Measurements from ENCODE around the gene TECR. TPM values are rescaled to one million over a fixed set of nuclear protein-coding genes. Genes with fewer than 3 reads are reported as not detected.

The TECR gene
- total and polyA plus RNA-seq, 7 experiments from 2014 or later: 123 to 325 (median 207) TPM

GRCh38 chr19:14558370-14559066, 29.1 kb downstream of the TECR start:
- Mint-ChIP-seq H3K36me3 (peaks cover 0 to 4% (median 0%) of the 10 kb centered on the region in 5 donors), H3K4me1 (peaks cover 23 to 58% (median 33%) of the 10 kb centered on the region in 7 donors), H3K9me3 (no peaks in the 10 kb centered on the region), H3K27ac (no peak overlapping the region), H3K4me3 (peak overlapping the region in 2 of 10 donors; percentile 16 to 79), H3K27me3 (no peaks in the 10 kb centered on the region)
- Histone ChIP-seq H3K36me3 (ENCODE audit: control insufficient read depth in 2 of 3, insufficient read depth in 3 of 3, low read length in 3 of 3) (peaks cover 0 to 29% (median 3%) of the 10 kb centered on the region in 3 experiments), H3K9me3 (ENCODE audit: control insufficient read depth in 2 of 3, low read length in 3 of 3) (no peaks in the 10 kb centered on the region), H3K27ac (ENCODE audit: low read depth, low read length) (no peak overlapping the region), H3K4me1 (ENCODE audit: control insufficient read depth in 2 of 2, insufficient read depth in 2 of 2, low read length in 2 of 2) (peaks cover 8 to 37% of the 10 kb centered on the region in 2 donors), H3K4me3 (ENCODE audit: low read length) (no peak overlapping the region), H3K27me3 (ENCODE audit: control insufficient read depth in 2 of 2, insufficient read depth in 2 of 2, low read length in 2 of 2) (no peaks in the 10 kb centered on the region)
- DNase-seq (no peak), ATAC-seq (no peak)
- ChIA-PET POLR2A (interaction anchor here (1.2 to 3.4 kb wide), 3 partner anchors 37 to 52 kb away, joined by 3 to 30 read pairs (median 5); no protein-coding TSS in a partner anchor), CTCF (no interaction called here)
- intact Hi-C loops (cut with micrococcal nuclease): loop anchor here in 1 of 2 donors (10.0 kb wide), 1 partner anchor 424 kb away; the partner anchor contains the start of gene ASF1B

GRCh38 chr19:14559916-14560775, 30.8 kb downstream of the TECR start:
- peaks cover 0 to 8% (median 0%) of the 10 kb centered on the region in 5 donors for H3K36me3 Mint-ChIP-seq
- Histone ChIP-seq H3K9me3 (ENCODE audit: control insufficient read depth in 2 of 3, low read length in 3 of 3) (no peaks in the 10 kb centered on the region), H3K27ac (ENCODE audit: low read depth, low read length) (peak overlapping the region; percentile 12), H3K36me3 (ENCODE audit: control insufficient read depth in 2 of 3, insufficient read depth in 3 of 3, low read length in 3 of 3) (peaks cover 0 to 34% (median 3%) of the 10 kb centered on the region in 3 experiments), H3K4me1 (ENCODE audit: control insufficient read depth in 2 of 2, insufficient read depth in 2 of 2, low read length in 2 of 2) (peaks cover 8 to 29% of the 10 kb centered on the region in 2 donors), H3K27me3 (ENCODE audit: control insufficient read depth in 2 of 2, insufficient read depth in 2 of 2, low read length in 2 of 2) (no peaks in the 10 kb centered on the region), H3K4me3 (ENCODE audit: low read length) (no peak overlapping the region)
- H3K27ac Mint-ChIP-seq: peak overlapping the region in 4 of 9 donors; percentile 52 to 65 (median 60)
- peak overlapping the region in 1 of 10 donors; percentile 9 for H3K4me3 Mint-ChIP-seq
- CTCF ChIA-PET: interaction anchor here (0.6 kb wide), 2 partner anchors 805 to 1276 kb away, joined by 3 to 4 read pairs; no protein-coding TSS in a partner anchor
- H3K27me3 Mint-ChIP-seq: no peaks in the 10 kb centered on the region
- intact Hi-C loops (cut with micrococcal nuclease): loop anchor here in 1 of 2 donors (10.0 kb wide), 1 partner anchor 425 kb away; the partner anchor contains the start of gene ASF1B
- peaks cover 16 to 48% (median 26%) of the 10 kb centered on the region in 7 donors for H3K4me1 Mint-ChIP-seq
- DNase-seq (no peak), ATAC-seq (no peak)
- POLR2A ChIA-PET: interaction anchor here (0.6 to 1.2 kb wide), 2 partner anchors 44 to 200 kb away, joined by 3 to 4 read pairs; no protein-coding TSS in a partner anchor
- no peaks in the 10 kb centered on the region for H3K9me3 Mint-ChIP-seq

GRCh38 chr19:14560776-14561108, 31.3 kb downstream of the TECR start:
- ChIA-PET POLR2A (interaction anchor here (0.6 kb wide), 1 partner anchor 201 kb away, joined by 3 read pairs; no protein-coding TSS in a partner anchor), CTCF (no interaction called here)
- ATAC-seq (no peak), DNase-seq (no peak)
- Histone ChIP-seq H3K36me3 (ENCODE audit: control insufficient read depth in 2 of 3, insufficient read depth in 3 of 3, low read length in 3 of 3) (peaks cover 0 to 40% (median 6%) of the 10 kb centered on the region in 3 experiments), H3K27ac (ENCODE audit: low read depth, low read length) (peak overlapping the region; percentile 12), H3K4me1 (ENCODE audit: control insufficient read depth in 2 of 2, insufficient read depth in 2 of 2, low read length in 2 of 2) (peaks cover 8 to 26% of the 10 kb centered on the region in 2 donors), H3K4me3 (ENCODE audit: low read length) (no peak overlapping the region), H3K27me3 (ENCODE audit: control insufficient read depth in 2 of 2, insufficient read depth in 2 of 2, low read length in 2 of 2) (no peaks in the 10 kb centered on the region), H3K9me3 (ENCODE audit: control insufficient read depth in 2 of 3, low read length in 3 of 3) (no peaks in the 10 kb centered on the region)
- H3K27me3 Mint-ChIP-seq: no peaks in the 10 kb centered on the region
- peaks cover 16 to 46% (median 26%) of the 10 kb centered on the region in 7 donors for H3K4me1 Mint-ChIP-seq
- H3K27ac Mint-ChIP-seq: peak overlapping the region in 3 of 9 donors; percentile 56 to 65 (median 65)
- intact Hi-C loops (cut with micrococcal nuclease): no loop called here
- peaks cover 0 to 8% (median 0%) of the 10 kb centered on the region in 5 donors for H3K36me3 Mint-ChIP-seq
- no peaks in the 10 kb centered on the region for H3K9me3 Mint-ChIP-seq
- peak overlapping the region in 1 of 10 donors; percentile 9 for H3K4me3 Mint-ChIP-seq

GRCh38 chr19:14561249-14561648, 31.9 kb downstream of the TECR start:
- ChIA-PET CTCF (no interaction called here), POLR2A (interaction anchor here (1.0 to 1.4 kb wide), 3 partner anchors 7 to 38 kb away, joined by 4 to 5 read pairs (median 4); no protein-coding TSS in a partner anchor)
- H3K4me1 Mint-ChIP-seq: peaks cover 11 to 41% (median 24%) of the 10 kb centered on the region in 7 donors

GRCh38 chr19:14561847-14562351, 32.5 kb downstream of the TECR start:
- POLR2A ChIA-PET: interaction anchor here (1.0 to 1.4 kb wide), 3 partner anchors 8 to 38 kb away, joined by 4 to 5 read pairs (median 4); no protein-coding TSS in a partner anchor
- intact Hi-C loops (cut with micrococcal nuclease): no loop called here
- Mint-ChIP-seq H3K27ac (peak overlapping the region in 3 of 9 donors; percentile 51 to 59 (median 57)), H3K4me3 (peak overlapping the region in 2 of 10 donors; percentile 37 to 44), H3K27me3 (no peaks in the 10 kb centered on the region), H3K4me1 (peaks cover 5 to 35% (median 17%) of the 10 kb centered on the region in 7 donors), H3K36me3 (peaks cover 0 to 8% (median 0%) of the 10 kb centered on the region in 5 donors), H3K9me3 (no peaks in the 10 kb centered on the region)
- Histone ChIP-seq H3K27me3 (ENCODE audit: control insufficient read depth in 2 of 2, insufficient read depth in 2 of 2, low read length in 2 of 2) (no peaks in the 10 kb centered on the region), H3K9me3 (ENCODE audit: control insufficient read depth in 2 of 3, low read length in 3 of 3) (no peaks in the 10 kb centered on the region), H3K4me1 (ENCODE audit: control insufficient read depth in 2 of 2, insufficient read depth in 2 of 2, low read length in 2 of 2) (peaks cover 0 to 15% of the 10 kb centered on the region in 2 donors), H3K4me3 (ENCODE audit: low read length) (no peak overlapping the region), H3K27ac (ENCODE audit: low read depth, low read length) (no peak overlapping the region), H3K36me3 (ENCODE audit: control insufficient read depth in 2 of 3, insufficient read depth in 3 of 3, low read length in 3 of 3) (peaks cover 0 to 48% (median 8%) of the 10 kb centered on the region in 3 experiments)
- CTCF ChIA-PET: interaction anchor here (0.6 to 1.0 kb wide), 2 partner anchors 84 to 989 kb away, joined by 3 to 6 read pairs; no protein-coding TSS in a partner anchor
- ATAC-seq (peak; percentile 50), DNase-seq (no peak)

More at GRCh38 chr19:14561249-14561648, 31.9 kb downstream of the TECR start:
- H3K4me3 Mint-ChIP-seq: peak overlapping the region in 1 of 10 donors; percentile 37
- no peaks in the 10 kb centered on the region for H3K27me3 Mint-ChIP-seq
- DNase-seq: no peak
- no peaks in the 10 kb centered on the region for H3K9me3 Mint-ChIP-seq
- H3K27ac Mint-ChIP-seq: peak overlapping the region in 1 of 9 donors; percentile 32
- H3K4me3 ChIP-seq (ENCODE audit: low read length): no peak overlapping the region
- no peaks in the 10 kb centered on the region for H3K9me3 ChIP-seq (ENCODE audit: control insufficient read depth in 2 of 3, low read length in 3 of 3)
- no peaks in the 10 kb centered on the region for H3K27me3 ChIP-seq (ENCODE audit: control insufficient read depth in 2 of 2, insufficient read depth in 2 of 2, low read length in 2 of 2)
- peaks cover 0 to 8% (median 0%) of the 10 kb centered on the region in 5 donors for H3K36me3 Mint-ChIP-seq
- intact Hi-C loops (cut with micrococcal nuclease): no loop called here
- peaks cover 6 to 21% of the 10 kb centered on the region in 2 donors for H3K4me1 ChIP-seq (ENCODE audit: control insufficient read depth in 2 of 2, insufficient read depth in 2 of 2, low read length in 2 of 2)
- no peak for ATAC-seq
- H3K27ac ChIP-seq (ENCODE audit: low read depth, low read length): peak overlapping the region; percentile 12
- H3K36me3 ChIP-seq (ENCODE audit: control insufficient read depth in 2 of 3, insufficient read depth in 3 of 3, low read length in 3 of 3): peaks cover 0 to 45% (median 8%) of the 10 kb centered on the region in 3 experiments

Data from naive thymus-derived CD4-positive, alpha-beta T cell (primary cell).